Measurements from ENCODE around the gene KIRREL1. TPM values are rescaled to one million over a fixed set of nuclear protein-coding genes. Genes with fewer than 3 reads are reported as not detected.

KIRREL1 gene
- total RNA-seq, 1 donor from 2014 or later = 195 TPM

GRCh38 chr1:158045639-158046038, 52.2 kb downstream of the KIRREL1 start:
- Histone ChIP-seq H3K27ac (ENCODE audit: low read depth, low read length) (no peak overlapping the region), H2AFZ (ENCODE audit: low read depth, low read length) (no peak overlapping the region), H3K4me2 (ENCODE audit: low read length) (peak overlapping the region; percentile 13), H3K4me3 (ENCODE audit: insufficient read depth, low read depth, low read length) (no peak overlapping the region), H3K9ac (ENCODE audit: low read length) (no peak overlapping the region), H3K4me1 (ENCODE audit: insufficient read depth, low read length) (peaks cover 16% of the 10 kb centered on the region), H3K79me2 (ENCODE audit: insufficient read depth, low read length) (peaks cover 91% of the 10 kb centered on the region), H4K20me1 (ENCODE audit: insufficient read depth, low read length) (peaks cover 96% of the 10 kb centered on the region), H3K36me3 (ENCODE audit: insufficient read depth, low read length) (no peaks in the 10 kb centered on the region), H3K9me3 (ENCODE audit: insufficient read depth, low read depth, low read length) (no peaks in the 10 kb centered on the region), H3K27me3 (ENCODE audit: insufficient read depth, low read length) (no peaks in the 10 kb centered on the region)
- Mint-ChIP-seq H3K27me3 (ENCODE audit: low read depth, unreplicated experiment) (no peaks in the 10 kb centered on the region), H3K4me3 (ENCODE audit: unreplicated experiment) (peak overlapping the region; percentile 58), H3K36me3 (ENCODE audit: low read depth, unreplicated experiment) (peaks cover 16% of the 10 kb centered on the region), H3K27ac (ENCODE audit: unreplicated experiment) (peak overlapping the region; percentile 15), H3K4me1 (ENCODE audit: low read depth, unreplicated experiment) (peaks cover 43% of the 10 kb centered on the region), H3K9me3 (ENCODE audit: unreplicated experiment) (no peaks in the 10 kb centered on the region)
- DNase-seq (ENCODE audit: low read depth) = peak; percentile 89
- TF ChIP-seq EZH2 (IDR thresholded peaks at IDR 0.05; ENCODE audit: insufficient read depth, low read length) (no peak), CTCF (IDR thresholded peaks at IDR 0.05; ENCODE audit: insufficient read depth, low read depth, low read length) (no peak)
- peak; percentile 89 for FAIRE-seq

DNA sequence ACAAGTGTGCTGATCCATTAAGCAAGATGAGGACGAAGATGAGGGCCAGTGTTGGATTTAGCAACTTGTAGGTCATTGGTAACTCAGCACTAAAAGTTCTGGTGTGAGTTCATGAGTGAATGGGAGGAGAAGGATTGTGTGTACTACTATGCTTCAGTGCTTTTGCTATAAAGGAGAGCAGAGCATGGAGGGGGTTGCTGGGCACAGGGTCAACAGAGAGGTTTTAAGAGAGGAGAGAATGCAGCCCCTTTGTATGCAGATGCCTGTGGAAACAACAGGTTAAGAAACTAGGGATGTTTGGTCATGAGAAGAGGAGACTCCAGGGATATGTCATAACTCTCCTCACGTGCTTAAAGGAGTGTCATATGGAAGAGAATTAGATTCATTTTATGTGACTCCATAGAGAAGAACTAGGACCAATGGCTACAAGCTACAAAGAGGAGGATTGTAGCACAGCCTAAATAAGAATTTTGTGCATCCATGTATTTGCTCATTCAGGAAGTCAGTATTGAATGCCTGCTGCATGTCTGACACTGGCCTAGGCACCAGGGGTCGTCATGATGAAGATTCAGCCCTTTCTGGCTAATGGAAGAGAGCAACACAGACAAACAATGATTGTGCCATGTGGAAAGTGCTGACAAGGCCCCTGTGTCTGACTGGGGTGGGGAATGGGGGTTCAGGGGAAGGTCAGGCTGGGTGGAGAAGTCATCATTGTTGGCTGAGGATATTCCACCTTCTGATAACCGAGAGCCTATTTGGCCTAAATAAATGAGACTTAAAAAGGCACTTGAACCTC, 53.5 kb downstream of the KIRREL1 start:
- Histone ChIP-seq H3K4me1 (ENCODE audit: insufficient read depth, low read length) (peaks cover 16% of the 10 kb centered on the region), H3K4me2 (ENCODE audit: low read length) (no peak overlapping the region), H3K4me3 (ENCODE audit: insufficient read depth, low read depth, low read length) (no peak overlapping the region), H3K27me3 (ENCODE audit: insufficient read depth, low read length) (no peaks in the 10 kb centered on the region), H3K27ac (ENCODE audit: low read depth, low read length) (no peak overlapping the region), H3K79me2 (ENCODE audit: insufficient read depth, low read length) (peaks cover 91% of the 10 kb centered on the region), H3K9me3 (ENCODE audit: insufficient read depth, low read depth, low read length) (no peaks in the 10 kb centered on the region), H4K20me1 (ENCODE audit: insufficient read depth, low read length) (peaks cover 96% of the 10 kb centered on the region), H3K9ac (ENCODE audit: low read length) (no peak overlapping the region), H2AFZ (ENCODE audit: low read depth, low read length) (no peak overlapping the region), H3K36me3 (ENCODE audit: insufficient read depth, low read length) (no peaks in the 10 kb centered on the region)
- Mint-ChIP-seq H3K36me3 (ENCODE audit: low read depth, unreplicated experiment) (peaks cover 18% of the 10 kb centered on the region), H3K9me3 (ENCODE audit: unreplicated experiment) (no peaks in the 10 kb centered on the region), H3K4me1 (ENCODE audit: low read depth, unreplicated experiment) (peaks cover 41% of the 10 kb centered on the region), H3K27ac (ENCODE audit: unreplicated experiment) (no peak overlapping the region), H3K27me3 (ENCODE audit: low read depth, unreplicated experiment) (no peaks in the 10 kb centered on the region), H3K4me3 (ENCODE audit: unreplicated experiment) (peak overlapping the region; percentile 37)
- FAIRE-seq = no peak
- no peak for TF ChIP-seq CTCF (IDR thresholded peaks at IDR 0.05; ENCODE audit: insufficient read depth, low read depth, low read length)
- no peak for TF ChIP-seq EZH2 (IDR thresholded peaks at IDR 0.05; ENCODE audit: insufficient read depth, low read length)
- no peak for DNase-seq (ENCODE audit: low read depth)
